ENCODE results near the gene USP22. TPM values are rescaled to one million over a fixed set of nuclear protein-coding genes. Genes with fewer than 3 reads are reported as not detected.

The USP22 gene
- total and polyA plus RNA-seq, 4 donors: 27.2 to 109 (median 58.1) TPM

DNA sequence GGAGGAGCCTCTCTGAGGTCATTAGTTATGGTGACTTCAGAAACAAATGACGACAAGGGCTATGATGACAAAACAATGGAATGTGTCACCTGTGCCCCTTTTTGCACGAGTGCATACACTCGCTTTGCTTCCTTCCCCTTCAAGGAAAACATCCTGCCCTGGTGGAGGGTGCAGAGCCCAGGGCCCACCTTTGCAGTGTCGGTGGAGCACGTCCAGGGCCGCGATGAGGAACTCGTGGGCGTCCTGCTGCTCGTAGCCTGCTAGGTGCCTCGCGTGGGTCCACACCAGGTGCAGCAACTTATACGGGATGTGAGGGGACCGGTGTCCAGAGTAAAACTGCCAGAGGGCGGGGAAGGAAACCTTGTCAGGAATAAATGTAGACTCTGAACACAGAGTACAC is 27.2 kb downstream of the USP22 start:
- peaks cover 21 to 95% (median 82%) of the 10 kb centered on the region in 4 donors for H3K36me3 ChIP-seq (ENCODE audit: control insufficient read depth in 4 of 4, insufficient read depth in 3 of 4, low read depth in 1 of 4, low read length in 3 of 4)
- H3K4me1 ChIP-seq (ENCODE audit: control insufficient read depth in 4 of 4, insufficient read depth in 4 of 4, low read length in 3 of 4): peaks cover 0 to 5% (median 0%) of the 10 kb centered on the region in 4 donors
- H3K27me3 ChIP-seq (ENCODE audit: control insufficient read depth in 4 of 4, insufficient read depth in 4 of 4, low read length in 3 of 4): no peaks in the 10 kb centered on the region
- H3K27ac ChIP-seq (ENCODE audit: low read depth in 1 of 2, low read length in 2 of 2): no peak overlapping the region
- no peaks in the 10 kb centered on the region for H3K9me3 ChIP-seq (ENCODE audit: control insufficient read depth in 4 of 4, low read length in 3 of 4)
- WGBS: 92% methylated on average over 15 of the region's 15 CpGs
- no peak for DNase-seq (ENCODE audit: low spot score)
- no peak overlapping the region for H3K9ac ChIP-seq (ENCODE audit: low read depth in 1 of 2, low read length in 2 of 2)
- no peak for TF ChIP-seq NR2F2 (IDR thresholded peaks at IDR 0.05)
- no peak for TF ChIP-seq YY1 (IDR thresholded peaks at IDR 0.05)
- TF ChIP-seq, protein P1, sequence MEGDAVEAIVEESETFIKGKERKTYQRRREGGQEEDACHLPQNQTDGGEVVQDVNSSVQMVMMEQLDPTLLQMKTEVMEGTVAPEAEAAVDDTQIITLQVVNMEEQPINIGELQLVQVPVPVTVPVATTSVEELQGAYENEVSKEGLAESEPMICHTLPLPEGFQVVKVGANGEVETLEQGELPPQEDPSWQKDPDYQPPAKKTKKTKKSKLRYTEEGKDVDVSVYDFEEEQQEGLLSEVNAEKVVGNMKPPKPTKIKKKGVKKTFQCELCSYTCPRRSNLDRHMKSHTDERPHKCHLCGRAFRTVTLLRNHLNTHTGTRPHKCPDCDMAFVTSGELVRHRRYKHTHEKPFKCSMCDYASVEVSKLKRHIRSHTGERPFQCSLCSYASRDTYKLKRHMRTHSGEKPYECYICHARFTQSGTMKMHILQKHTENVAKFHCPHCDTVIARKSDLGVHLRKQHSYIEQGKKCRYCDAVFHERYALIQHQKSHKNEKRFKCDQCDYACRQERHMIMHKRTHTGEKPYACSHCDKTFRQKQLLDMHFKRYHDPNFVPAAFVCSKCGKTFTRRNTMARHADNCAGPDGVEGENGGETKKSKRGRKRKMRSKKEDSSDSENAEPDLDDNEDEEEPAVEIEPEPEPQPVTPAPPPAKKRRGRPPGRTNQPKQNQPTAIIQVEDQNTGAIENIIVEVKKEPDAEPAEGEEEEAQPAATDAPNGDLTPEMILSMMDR (IDR thresholded peaks at IDR 0.05; ENCODE audit: low read depth, low read length, missing input control): no peak
- TF ChIP-seq GABPA (IDR thresholded peaks at IDR 0.05 in 1 of 2, conservative IDR thresholded peaks at IDR 0.05 in 1 of 2): no peak
- TF ChIP-seq SP1 (IDR thresholded peaks at IDR 0.05): no peak
- TF ChIP-seq EGR1 (IDR thresholded peaks at IDR 0.05; ENCODE audit: low read depth in 2 of 2): no peak
- TF ChIP-seq FOXA1 (IDR thresholded peaks at IDR 0.05): no peak
- TF ChIP-seq, protein P2, sequence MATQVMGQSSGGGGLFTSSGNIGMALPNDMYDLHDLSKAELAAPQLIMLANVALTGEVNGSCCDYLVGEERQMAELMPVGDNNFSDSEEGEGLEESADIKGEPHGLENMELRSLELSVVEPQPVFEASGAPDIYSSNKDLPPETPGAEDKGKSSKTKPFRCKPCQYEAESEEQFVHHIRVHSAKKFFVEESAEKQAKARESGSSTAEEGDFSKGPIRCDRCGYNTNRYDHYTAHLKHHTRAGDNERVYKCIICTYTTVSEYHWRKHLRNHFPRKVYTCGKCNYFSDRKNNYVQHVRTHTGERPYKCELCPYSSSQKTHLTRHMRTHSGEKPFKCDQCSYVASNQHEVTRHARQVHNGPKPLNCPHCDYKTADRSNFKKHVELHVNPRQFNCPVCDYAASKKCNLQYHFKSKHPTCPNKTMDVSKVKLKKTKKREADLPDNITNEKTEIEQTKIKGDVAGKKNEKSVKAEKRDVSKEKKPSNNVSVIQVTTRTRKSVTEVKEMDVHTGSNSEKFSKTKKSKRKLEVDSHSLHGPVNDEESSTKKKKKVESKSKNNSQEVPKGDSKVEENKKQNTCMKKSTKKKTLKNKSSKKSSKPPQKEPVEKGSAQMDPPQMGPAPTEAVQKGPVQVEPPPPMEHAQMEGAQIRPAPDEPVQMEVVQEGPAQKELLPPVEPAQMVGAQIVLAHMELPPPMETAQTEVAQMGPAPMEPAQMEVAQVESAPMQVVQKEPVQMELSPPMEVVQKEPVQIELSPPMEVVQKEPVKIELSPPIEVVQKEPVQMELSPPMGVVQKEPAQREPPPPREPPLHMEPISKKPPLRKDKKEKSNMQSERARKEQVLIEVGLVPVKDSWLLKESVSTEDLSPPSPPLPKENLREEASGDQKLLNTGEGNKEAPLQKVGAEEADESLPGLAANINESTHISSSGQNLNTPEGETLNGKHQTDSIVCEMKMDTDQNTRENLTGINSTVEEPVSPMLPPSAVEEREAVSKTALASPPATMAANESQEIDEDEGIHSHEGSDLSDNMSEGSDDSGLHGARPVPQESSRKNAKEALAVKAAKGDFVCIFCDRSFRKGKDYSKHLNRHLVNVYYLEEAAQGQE (IDR thresholded peaks at IDR 0.05): no peak
- no peak for TF ChIP-seq HNF4A (conservative IDR thresholded peaks at IDR 0.05)
- TF ChIP-seq, protein P3, sequence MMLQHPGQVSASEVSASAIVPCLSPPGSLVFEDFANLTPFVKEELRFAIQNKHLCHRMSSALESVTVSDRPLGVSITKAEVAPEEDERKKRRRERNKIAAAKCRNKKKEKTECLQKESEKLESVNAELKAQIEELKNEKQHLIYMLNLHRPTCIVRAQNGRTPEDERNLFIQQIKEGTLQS (IDR thresholded peaks at IDR 0.05): no peak
- TF ChIP-seq HNF4G (IDR thresholded peaks at IDR 0.05): no peak
- no peak for TF ChIP-seq RXRA (IDR thresholded peaks at IDR 0.05)
- TF ChIP-seq, protein P4, sequence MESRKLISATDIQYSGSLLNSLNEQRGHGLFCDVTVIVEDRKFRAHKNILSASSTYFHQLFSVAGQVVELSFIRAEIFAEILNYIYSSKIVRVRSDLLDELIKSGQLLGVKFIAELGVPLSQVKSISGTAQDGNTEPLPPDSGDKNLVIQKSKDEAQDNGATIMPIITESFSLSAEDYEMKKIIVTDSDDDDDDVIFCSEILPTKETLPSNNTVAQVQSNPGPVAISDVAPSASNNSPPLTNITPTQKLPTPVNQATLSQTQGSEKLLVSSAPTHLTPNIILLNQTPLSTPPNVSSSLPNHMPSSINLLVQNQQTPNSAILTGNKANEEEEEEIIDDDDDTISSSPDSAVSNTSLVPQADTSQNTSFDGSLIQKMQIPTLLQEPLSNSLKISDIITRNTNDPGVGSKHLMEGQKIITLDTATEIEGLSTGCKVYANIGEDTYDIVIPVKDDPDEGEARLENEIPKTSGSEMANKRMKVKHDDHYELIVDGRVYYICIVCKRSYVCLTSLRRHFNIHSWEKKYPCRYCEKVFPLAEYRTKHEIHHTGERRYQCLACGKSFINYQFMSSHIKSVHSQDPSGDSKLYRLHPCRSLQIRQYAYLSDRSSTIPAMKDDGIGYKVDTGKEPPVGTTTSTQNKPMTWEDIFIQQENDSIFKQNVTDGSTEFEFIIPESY (IDR thresholded peaks at IDR 0.05): no peak
- TF ChIP-seq, protein P5, sequence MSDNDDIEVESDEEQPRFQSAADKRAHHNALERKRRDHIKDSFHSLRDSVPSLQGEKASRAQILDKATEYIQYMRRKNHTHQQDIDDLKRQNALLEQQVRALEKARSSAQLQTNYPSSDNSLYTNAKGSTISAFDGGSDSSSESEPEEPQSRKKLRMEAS (IDR thresholded peaks at IDR 0.05): no peak
- no peak overlapping the region for H3K4me3 ChIP-seq (ENCODE audit: low read depth in 1 of 3, low read length in 3 of 3)

DNA sequence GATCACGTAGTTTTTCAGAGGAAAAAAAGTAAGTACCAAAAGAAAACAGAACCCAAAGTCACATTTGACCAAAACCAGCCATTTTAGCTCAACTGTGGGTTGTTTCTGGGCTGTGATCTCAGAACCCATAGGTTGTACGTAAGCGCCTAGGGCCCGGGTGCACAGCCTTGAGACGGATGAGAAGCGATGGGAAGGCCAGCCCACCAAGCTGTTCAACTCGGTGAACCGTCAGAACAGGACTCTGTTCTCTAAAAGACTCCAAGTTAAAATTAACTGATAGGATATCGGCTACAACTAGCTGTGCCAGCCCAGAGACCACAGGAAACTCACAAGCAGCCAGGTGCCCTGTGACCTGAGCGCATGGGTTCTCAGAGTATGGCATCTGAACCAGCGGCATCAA is 28.3 kb downstream of the USP22 start:
- Histone ChIP-seq H3K4me1 (ENCODE audit: control insufficient read depth in 4 of 4, insufficient read depth in 4 of 4, low read length in 3 of 4) (peaks cover 0 to 5% (median 0%) of the 10 kb centered on the region in 4 donors), H3K36me3 (ENCODE audit: control insufficient read depth in 4 of 4, insufficient read depth in 3 of 4, low read depth in 1 of 4, low read length in 3 of 4) (peaks cover 19 to 97% (median 82%) of the 10 kb centered on the region in 4 donors), H3K27me3 (ENCODE audit: control insufficient read depth in 4 of 4, insufficient read depth in 4 of 4, low read length in 3 of 4) (no peaks in the 10 kb centered on the region), H3K27ac (ENCODE audit: low read depth in 1 of 2, low read length in 2 of 2) (no peak overlapping the region), H3K9me3 (ENCODE audit: control insufficient read depth in 4 of 4, low read length in 3 of 4) (no peaks in the 10 kb centered on the region), H3K4me3 (ENCODE audit: low read depth in 1 of 3, low read length in 3 of 3) (no peak overlapping the region), H3K9ac (ENCODE audit: low read depth in 1 of 2, low read length in 2 of 2) (no peak overlapping the region)
- DNase-seq (ENCODE audit: low spot score): no peak
- no peak for TF ChIP-seq EGR1 (IDR thresholded peaks at IDR 0.05; ENCODE audit: low read depth in 2 of 2)
- TF ChIP-seq NR2F2 (IDR thresholded peaks at IDR 0.05): no peak
- TF ChIP-seq RAD21 (IDR thresholded peaks at IDR 0.05): no peak
- no peak for TF ChIP-seq SP1 (IDR thresholded peaks at IDR 0.05)
- TF ChIP-seq FOXA2 (IDR thresholded peaks at IDR 0.05): no peak
- WGBS: 93% methylated on average over 11 of the region's 11 CpGs

Data from liver (tissue), 9 donors.